ENCODE measurements around the gene DCLK1. TPM values are rescaled to one million over a fixed set of nuclear protein-coding genes. Genes with fewer than 3 reads are reported as not detected.

The DCLK1 gene
- total and polyA plus RNA-seq, 4 experiments from 2014 or later, result not detected

- H3K27me3 ChIP-seq (ENCODE audit: insufficient read depth, low read length), result no peaks in the 10 kb centered on the region
- CTCF ChIA-PET (ENCODE audit: partially characterized antibody), result no interaction called here
- H3K27ac ChIP-seq (ENCODE audit: low read depth, low read length), result no peak overlapping the region
- no peak overlapping the region for H3K4me3 ChIP-seq (ENCODE audit: low read length in 2 of 2)
- POLR2A ChIA-PET (ENCODE audit: partially characterized antibody), result no interaction called here
- no peaks in the 10 kb centered on the region for H3K9me3 ChIP-seq (ENCODE audit: control insufficient read depth in 1 of 2, low read length in 2 of 2)
- H3K27me3 Mint-ChIP-seq, result no peaks in the 10 kb centered on the region
- H3K36me3 Mint-ChIP-seq, result no peaks in the 10 kb centered on the region
- peaks cover 0 to 8% (median under 1%) of the 10 kb centered on the region in 8 donors for H3K9me3 Mint-ChIP-seq
- no peaks in the 10 kb centered on the region for H3K4me1 Mint-ChIP-seq
- no peaks in the 10 kb centered on the region for H3K36me3 ChIP-seq (ENCODE audit: insufficient read depth, low read length)
- intact Hi-C loops (cut with micrococcal nuclease), result no loop called here
- no peak overlapping the region for H3K27ac Mint-ChIP-seq
- no peak overlapping the region for H3K4me3 Mint-ChIP-seq
- no peak for DNase-seq
- no peaks in the 10 kb centered on the region for H3K4me1 ChIP-seq (ENCODE audit: insufficient read depth, low read length)
These were observed 367.4 kb downstream of the DCLK1 start for GRCh38 chr13:35763782-35764123.

GRCh38 chr13:35763060-35763781 is 368.0 kb downstream of the DCLK1 start:
- ChIA-PET CTCF (ENCODE audit: partially characterized antibody) (no interaction called here), POLR2A (ENCODE audit: partially characterized antibody) (no interaction called here)
- Histone ChIP-seq H3K36me3 (ENCODE audit: insufficient read depth, low read length) (no peaks in the 10 kb centered on the region), H3K27me3 (ENCODE audit: insufficient read depth, low read length) (no peaks in the 10 kb centered on the region), H3K4me1 (ENCODE audit: insufficient read depth, low read length) (no peaks in the 10 kb centered on the region), H3K9me3 (ENCODE audit: control insufficient read depth in 1 of 2, low read length in 2 of 2) (no peaks in the 10 kb centered on the region), H3K27ac (ENCODE audit: low read depth, low read length) (no peak overlapping the region), H3K4me3 (ENCODE audit: low read length in 2 of 2) (no peak overlapping the region)
- Mint-ChIP-seq H3K36me3 (no peaks in the 10 kb centered on the region), H3K4me1 (no peaks in the 10 kb centered on the region), H3K9me3 (peaks cover 0 to 9% (median under 1%) of the 10 kb centered on the region in 8 donors), H3K27me3 (no peaks in the 10 kb centered on the region), H3K4me3 (no peak overlapping the region), H3K27ac (no peak overlapping the region)
- no peak for DNase-seq
- intact Hi-C loops (cut with micrococcal nuclease), result no loop called here

- DNase-seq, result no peak
- Histone ChIP-seq H3K27me3 (ENCODE audit: insufficient read depth, low read length) (no peaks in the 10 kb centered on the region), H3K4me3 (ENCODE audit: low read length in 2 of 2) (no peak overlapping the region), H3K27ac (ENCODE audit: low read depth, low read length) (no peak overlapping the region), H3K4me1 (ENCODE audit: insufficient read depth, low read length) (no peaks in the 10 kb centered on the region), H3K9me3 (ENCODE audit: control insufficient read depth in 1 of 2, low read length in 2 of 2) (no peaks in the 10 kb centered on the region), H3K36me3 (ENCODE audit: insufficient read depth, low read length) (no peaks in the 10 kb centered on the region)
- Mint-ChIP-seq H3K9me3 (peaks cover 0 to 13% (median under 1%) of the 10 kb centered on the region in 8 donors), H3K27me3 (peaks cover 0 to 1% of the 10 kb centered on the region in 2 donors), H3K4me3 (no peak overlapping the region), H3K27ac (no peak overlapping the region), H3K36me3 (no peaks in the 10 kb centered on the region), H3K4me1 (no peaks in the 10 kb centered on the region)
- intact Hi-C loops (cut with micrococcal nuclease), result no loop called here
- POLR2A ChIA-PET (ENCODE audit: partially characterized antibody), result no interaction called here
- CTCF ChIA-PET (ENCODE audit: partially characterized antibody), result no interaction called here
These were observed 369.5 kb downstream of the DCLK1 start for GRCh38 chr13:35761440-35762252.

GRCh38 chr13:35760735-35761281 is 370.4 kb downstream of the DCLK1 start:
- intact Hi-C loops (cut with micrococcal nuclease), result no loop called here
- Histone ChIP-seq H3K9me3 (ENCODE audit: control insufficient read depth in 1 of 2, low read length in 2 of 2) (no peaks in the 10 kb centered on the region), H3K36me3 (ENCODE audit: insufficient read depth, low read length) (no peaks in the 10 kb centered on the region), H3K27me3 (ENCODE audit: insufficient read depth, low read length) (no peaks in the 10 kb centered on the region), H3K27ac (ENCODE audit: low read depth, low read length) (no peak overlapping the region), H3K4me1 (ENCODE audit: insufficient read depth, low read length) (no peaks in the 10 kb centered on the region), H3K4me3 (ENCODE audit: low read length in 2 of 2) (no peak overlapping the region)
- H3K4me3 Mint-ChIP-seq, result no peak overlapping the region
- CTCF ChIA-PET (ENCODE audit: partially characterized antibody), result no interaction called here
- H3K9me3 Mint-ChIP-seq, result peaks cover 0 to 15% (median 3%) of the 10 kb centered on the region in 8 donors
- DNase-seq, result no peak
- peaks cover 0 to 1% of the 10 kb centered on the region in 2 donors for H3K27me3 Mint-ChIP-seq
- POLR2A ChIA-PET (ENCODE audit: partially characterized antibody), result no interaction called here
- no peaks in the 10 kb centered on the region for H3K4me1 Mint-ChIP-seq
- no peaks in the 10 kb centered on the region for H3K36me3 Mint-ChIP-seq
- no peak overlapping the region for H3K27ac Mint-ChIP-seq

- H3K9me3 Mint-ChIP-seq, result peaks cover 2 to 19% (median 8%) of the 10 kb centered on the region in 8 donors
- POLR2A ChIA-PET (ENCODE audit: partially characterized antibody), result no interaction called here
These were observed 383.6 kb downstream of the DCLK1 start for GRCh38 chr13:35747594-35747993.

DNA sequence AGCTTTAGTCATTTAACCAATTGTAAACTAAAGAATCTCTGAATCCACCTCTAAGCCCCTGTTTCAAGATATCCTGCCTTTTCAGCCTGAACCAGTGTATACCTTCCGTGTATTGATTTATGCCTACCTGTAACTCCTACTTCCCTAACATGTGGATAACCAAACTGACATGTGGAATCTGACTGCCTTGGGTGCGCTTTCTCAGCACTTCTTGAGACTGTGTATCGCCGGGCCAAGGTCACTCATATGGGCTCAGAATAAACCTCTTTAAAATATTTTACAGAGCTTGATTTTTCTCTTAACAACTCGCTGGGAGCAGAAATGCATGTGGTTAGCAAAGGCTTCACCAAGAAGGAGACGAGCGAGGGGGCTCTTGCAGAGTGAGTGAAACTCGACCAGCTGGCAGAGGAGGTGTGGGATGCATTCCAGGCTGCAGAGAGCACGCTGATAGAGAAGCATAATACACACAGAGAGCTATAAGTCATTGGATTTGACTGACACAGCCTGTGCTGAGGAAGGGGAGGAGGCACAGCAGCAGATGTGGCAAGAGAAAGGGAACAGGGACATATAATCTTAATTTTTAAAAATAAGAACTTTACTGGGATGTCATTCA is 386.5 kb downstream of the DCLK1 start:
- H3K27ac ChIP-seq (ENCODE audit: low read depth, low read length), result no peak overlapping the region
- H3K9me3 Mint-ChIP-seq, result peaks cover 3 to 14% (median 5%) of the 10 kb centered on the region in 8 donors
- H3K36me3 ChIP-seq (ENCODE audit: insufficient read depth, low read length), result no peaks in the 10 kb centered on the region
- intact Hi-C loops (cut with micrococcal nuclease), result no loop called here
- no peak overlapping the region for H3K27ac Mint-ChIP-seq
- no peak for DNase-seq
- ChIA-PET CTCF (ENCODE audit: partially characterized antibody) (no interaction called here), POLR2A (ENCODE audit: partially characterized antibody) (no interaction called here)
- H3K9me3 ChIP-seq (ENCODE audit: control insufficient read depth in 1 of 2, low read length in 2 of 2), result no peaks in the 10 kb centered on the region
- H3K4me3 Mint-ChIP-seq, result no peak overlapping the region
- no peaks in the 10 kb centered on the region for H3K27me3 Mint-ChIP-seq
- H3K4me1 ChIP-seq (ENCODE audit: insufficient read depth, low read length), result no peaks in the 10 kb centered on the region
- no peak overlapping the region for H3K4me3 ChIP-seq (ENCODE audit: low read length in 2 of 2)
- no peaks in the 10 kb centered on the region for H3K4me1 Mint-ChIP-seq
- no peaks in the 10 kb centered on the region for H3K27me3 ChIP-seq (ENCODE audit: insufficient read depth, low read length)
- no peaks in the 10 kb centered on the region for H3K36me3 Mint-ChIP-seq

More at GRCh38 chr13:35747594-35747993, 383.6 kb downstream of the DCLK1 start:
- DNase-seq, result no peak
- no peaks in the 10 kb centered on the region for H3K27me3 ChIP-seq (ENCODE audit: insufficient read depth, low read length)
- intact Hi-C loops (cut with micrococcal nuclease), result no loop called here
- no peak overlapping the region for H3K27ac ChIP-seq (ENCODE audit: low read depth, low read length)
- H3K27ac Mint-ChIP-seq, result no peak overlapping the region
- no peaks in the 10 kb centered on the region for H3K4me1 ChIP-seq (ENCODE audit: insufficient read depth, low read length)
- H3K27me3 Mint-ChIP-seq, result no peaks in the 10 kb centered on the region
- no peak overlapping the region for H3K4me3 Mint-ChIP-seq
- H3K36me3 Mint-ChIP-seq, result no peaks in the 10 kb centered on the region
- no peaks in the 10 kb centered on the region for H3K36me3 ChIP-seq (ENCODE audit: insufficient read depth, low read length)
- CTCF ChIA-PET (ENCODE audit: partially characterized antibody), result no interaction called here
- H3K9me3 ChIP-seq (ENCODE audit: control insufficient read depth in 1 of 2, low read length in 2 of 2), result no peaks in the 10 kb centered on the region
- H3K4me1 Mint-ChIP-seq, result no peaks in the 10 kb centered on the region
- no peak overlapping the region for H3K4me3 ChIP-seq (ENCODE audit: low read length in 2 of 2)

GRCh38 chr13:35744144-35744543 is 387.0 kb downstream of the DCLK1 start:
- Mint-ChIP-seq H3K4me1 (no peaks in the 10 kb centered on the region), H3K27ac (no peak overlapping the region), H3K9me3 (peaks cover 3 to 11% (median 4%) of the 10 kb centered on the region in 8 donors), H3K36me3 (no peaks in the 10 kb centered on the region), H3K27me3 (no peaks in the 10 kb centered on the region), H3K4me3 (no peak overlapping the region)
- no peaks in the 10 kb centered on the region for H3K9me3 ChIP-seq (ENCODE audit: control insufficient read depth in 1 of 2, low read length in 2 of 2)
- ChIA-PET POLR2A (ENCODE audit: partially characterized antibody) (no interaction called here), CTCF (ENCODE audit: partially characterized antibody) (no interaction called here)
- H3K4me1 ChIP-seq (ENCODE audit: insufficient read depth, low read length), result no peaks in the 10 kb centered on the region
- DNase-seq, result no peak
- no peak overlapping the region for H3K4me3 ChIP-seq (ENCODE audit: low read length in 2 of 2)
- no peaks in the 10 kb centered on the region for H3K27me3 ChIP-seq (ENCODE audit: insufficient read depth, low read length)
- H3K27ac ChIP-seq (ENCODE audit: low read depth, low read length), result no peak overlapping the region
- H3K36me3 ChIP-seq (ENCODE audit: insufficient read depth, low read length), result no peaks in the 10 kb centered on the region
- intact Hi-C loops (cut with micrococcal nuclease), result no loop called here
